A549 (cell line): ENCODE measurements around the gene UPB1. TPM values are rescaled to one million over a fixed set of nuclear protein-coding genes. Genes with fewer than 3 reads are reported as not detected.

Experiments
- ATAC-seq, 2 experiments: fragments of 200-7000 bp in 1 of 2; fragments of >200 bp in 1 of 2; cut with Nextera tagmentation in 1 of 2; cut with Tn5 transposase in 1 of 2; 3 replicates each; pipeline versions ENCODE4 v1.8.0 to v1.9.1; 2018 to 2020; ENCODE audit warnings: mild to moderate bottlenecking in 1 of 2, moderate library complexity in 1 of 2
- CTCF ChIA-PET: fragments of 300-600 bp; sonication (Branson Sonifier 250); formaldehyde crosslinking; extraction: SDS; loops from one replicate; lab custom pipeline; 2021; ENCODE audit warnings: antibody characterized with exemption, inconsistent platforms; lab: Yijun Ruan, JAX
- POLR2A ChIA-PET: fragments of 350-600 bp; formaldehyde crosslinking; extraction: SDS; loops from one replicate; lab custom pipeline; 2021; ENCODE audit warnings: antibody characterized with exemption, inconsistent platforms; lab: Yijun Ruan, JAX
- DNase-seq, 2 experiments: peaks; one replicate each; pipeline versions ENCODE4 v3.0.0 to v3.0.0-alpha.2; 2011 to 2016; ENCODE audit warnings: low read depth in 1 of 2, low spot score in 1 of 2
- FAIRE-seq: peaks from 2 replicates; lab custom pipeline; 2011; peaks lifted over from hg19 to GRCh38; lab: Jason Lieb, UNC
- H3K27ac ChIP-seq, 2 experiments: fragments of >200 bp; sonication (Bioruptor Twin); formaldehyde crosslinking; 3 replicates each; pipeline ENCODE4 v1.5.1; 2016 to 2017
- H3K4me1 ChIP-seq: fragments of >200 bp; sonication (Bioruptor Twin); formaldehyde crosslinking; 3 replicates; pipeline ENCODE4 v1.6.1; 2016
- H3K4me2 ChIP-seq: fragments of >200 bp; sonication (Bioruptor Twin); formaldehyde crosslinking; 3 replicates; pipeline ENCODE4 v1.6.1; 2016
- H3K4me3 ChIP-seq: fragments of >200 bp; sonication (Bioruptor Twin); formaldehyde crosslinking; 3 replicates; pipeline ENCODE4 v1.5.1; 2016
- H3K9me3 ChIP-seq: fragments of >200 bp; sonication (Bioruptor Twin); formaldehyde crosslinking; 3 replicates; pipeline ENCODE4 v1.6.1; 2016
- ATOH8 ChIP-seq: fragments of 250-450 bp; sonication (Bioruptor Pico); IDR thresholded peaks from 2 replicates; pipeline ENCODE4 v1.5.0; 2020; ENCODE audit warnings: low read depth, mild to moderate bottlenecking, moderate library complexity
- BCL3 ChIP-seq: fragments of >200 bp; sonication (Bioruptor Twin); formaldehyde crosslinking; IDR thresholded peaks from 3 replicates; pipeline ENCODE4 v1.6.1; 2016
- BHLHE40 ChIP-seq: IDR thresholded peaks from 2 replicates; pipeline ENCODE4 v1.6.1; 2012; ENCODE audit warnings: low read depth, low read length, inconsistent platforms
- CBX2 ChIP-seq: fragments of 200-600 bp; sonication (generic); IDR thresholded peaks from 2 replicates; pipeline ENCODE4 v1.6.1; 2016; ENCODE audit warnings: low read depth, mild to moderate bottlenecking, borderline replicate concordance
- CEBPB ChIP-seq, 2 experiments: fragments of >200 bp in 1 of 2; sonication (Bioruptor Twin) in 1 of 2; formaldehyde crosslinking in 1 of 2; IDR thresholded peaks; 2 replicates each; pipeline ENCODE4 v1.6.1; 2012 to 2016
- CHD2 ChIP-seq: fragments of 150-350 bp; IDR thresholded peaks from 2 replicates; pipeline ENCODE4 v1.6.1; 2014; ENCODE audit warnings: low read length; ENCODE audit not compliant: partially characterized antibody
- EHF ChIP-seq: fragments of 250-450 bp; sonication (Bioruptor Pico); IDR thresholded peaks from 2 replicates; pipeline ENCODE4 v1.5.0; 2020; ENCODE audit warnings: mild to moderate bottlenecking
- ELK1 ChIP-seq: fragments of 150-350 bp; IDR thresholded peaks from 2 replicates; pipeline ENCODE4 v1.6.1; 2014; ENCODE audit warnings: low read depth, mild to moderate bottlenecking, low read length
- EP300 ChIP-seq, 2 experiments: fragments of >200 bp; sonication (Bioruptor Twin); formaldehyde crosslinking; IDR thresholded peaks; 2 replicates in 1 of 2; 3 replicates in 1 of 2; pipeline ENCODE4 v1.6.1; 2016 to 2017
- ESRRA ChIP-seq: fragments of 150-350 bp; IDR thresholded peaks from 2 replicates; pipeline ENCODE4 v1.6.1; 2014; ENCODE audit warnings: mild to moderate bottlenecking, low read length, borderline replicate concordance
- FOSB ChIP-seq: fragments of 250-450 bp; sonication (Bioruptor Pico); IDR thresholded peaks from 2 replicates; pipeline ENCODE4 v1.5.0; 2020; ENCODE audit warnings: mild to moderate bottlenecking, moderate library complexity
- FOSL2 ChIP-seq, 2 experiments: fragments of 450-650 bp in 1 of 2; fragments of >200 bp in 1 of 2; sonication (Bioruptor Twin) in 1 of 2; formaldehyde crosslinking; IDR thresholded peaks; 2 replicates each; pipeline versions ENCODE4 v1.5.0 to v1.6.1; 2016 to 2020; ENCODE audit warnings: mild to moderate bottlenecking in 1 of 2, moderate library complexity in 1 of 2
- HDAC2 ChIP-seq: fragments of 200-600 bp; sonication (generic); IDR thresholded peaks from 2 replicates; pipeline ENCODE4 v1.6.1; 2016
- HOXB5 ChIP-seq: fragments of 250-450 bp; sonication (Bioruptor Pico); IDR thresholded peaks from 2 replicates; pipeline ENCODE4 v1.5.0; 2020; ENCODE audit warnings: mild to moderate bottlenecking, moderate library complexity
- JUN ChIP-seq, 2 experiments: fragments of >200 bp; sonication (Bioruptor Twin); formaldehyde crosslinking; IDR thresholded peaks; 2 replicates in 1 of 2; 3 replicates in 1 of 2; pipeline ENCODE4 v1.6.1; 2016 to 2017
- KDM1A ChIP-seq: fragments of 200-600 bp; sonication (generic); IDR thresholded peaks from 2 replicates; pipeline ENCODE4 v1.6.1; 2016; ENCODE audit warnings: low read depth, mild to moderate bottlenecking
- MAX ChIP-seq: IDR thresholded peaks from 2 replicates; pipeline ENCODE4 v1.6.1; 2012
- PBX3 ChIP-seq: IDR thresholded peaks from 2 replicates; pipeline ENCODE4 v1.6.1; 2012
- POLR2A ChIP-seq: IDR thresholded peaks from 2 replicates; pipeline ENCODE4 v1.6.1; 2012; ENCODE audit warnings: mild to moderate bottlenecking, low read length
- POLR2AphosphoS2 ChIP-seq: conservative IDR thresholded peaks from 2 replicates; pipeline ENCODE4 v1.6.1; 2012; ENCODE audit warnings: low read length, improper control_type of control experiment, inconsistent platforms
- RCOR1 ChIP-seq: fragments of 150-350 bp; IDR thresholded peaks from 2 replicates; pipeline ENCODE4 v1.6.1; 2014; ENCODE audit warnings: antibody characterized with exemption, low read length, low read depth
- REST ChIP-seq: fragments of 200-600 bp; sonication (generic); IDR thresholded peaks from 2 replicates; pipeline ENCODE4 v1.6.1; 2016; ENCODE audit warnings: antibody characterized with exemption, mild to moderate bottlenecking, moderate library complexity
- RFX5 ChIP-seq: fragments of 450-650 bp; IDR thresholded peaks from 2 replicates; pipeline ENCODE4 v1.7.1; 2014; ENCODE audit warnings: antibody characterized with exemption, mild to moderate bottlenecking, moderate library complexity
- RNF2 ChIP-seq: fragments of 200-600 bp; sonication (generic); IDR thresholded peaks from 2 replicates; pipeline ENCODE4 v1.6.1; 2016; ENCODE audit warnings: low read depth, mild to moderate bottlenecking, antibody characterized with exemption, moderate library complexity, borderline replicate concordance
- SREBF2 ChIP-seq: fragments of 450-650 bp; IDR thresholded peaks from 2 replicates; pipeline ENCODE4 v1.6.1; 2014; ENCODE audit warnings: mild to moderate bottlenecking, moderate library complexity
- ZFP36 ChIP-seq: fragments of 450-650 bp; IDR thresholded peaks from 2 replicates; pipeline ENCODE4 v1.6.1; 2014; ENCODE audit warnings: borderline replicate concordance; ENCODE audit not compliant: partially characterized antibody
- WGBS: methylation state at CpG from one replicate; pipeline ENCODE4 v1.1.6; 2017; ENCODE audit errors: missing lambda C conversion rate; 5-methylcytosine and 5-hydroxymethylcytosine counted together
- polyA plus RNA-seq, 4 experiments: library from polyadenylated mRNA; depleted of rRNA in 3 of 4; stranded (reverse); fragments of >200 nt; fragmentation: RNase III in 1 of 4; extraction: RNeasy Plus Mini Kit Qiagen cat#74134 plus additional on column Dnase treatment in 1 of 4; gene quantifications; 2 replicates in 3 of 4; 3 replicates in 1 of 4; pipeline ENCODE4 v1.2.3, GENCODE V29; 2011 to 2017

UPB1 gene
- polyA plus RNA-seq, 2 of the 4 experiments (the other 2 are of a cell fraction) = 0.04 TPM; not detected in 1

- POLR2A ChIA-PET = no interaction called here
- 92% methylated on average over 17 of the region's 17 CpGs for WGBS
- no peaks in the 10 kb centered on the region for H3K4me1 ChIP-seq
- H3K27ac ChIP-seq = no peak overlapping the region
- no peak overlapping the region for H3K4me3 ChIP-seq
- no peak for TF ChIP-seq RNF2
- TF ChIP-seq KDM1A = no peak
- no peak for TF ChIP-seq HDAC2
- TF ChIP-seq CBX2 = no peak
- TF ChIP-seq FOSB (CRISPR knock-in tag) = no peak
- TF ChIP-seq ZFP36 = no peak
- no peak for TF ChIP-seq BCL3
- no peak for TF ChIP-seq RCOR1
- TF ChIP-seq BHLHE40 = no peak
- no peak for TF ChIP-seq RFX5
- no peak for TF ChIP-seq POLR2AphosphoS2
- no peak for TF ChIP-seq CHD2
- no peak for TF ChIP-seq ESRRA
- no peak for TF ChIP-seq ELK1
- no peak for DNase-seq
- H3K9me3 ChIP-seq = no peaks in the 10 kb centered on the region
- FAIRE-seq = no peak
- CTCF ChIA-PET = no interaction called here
- ATAC-seq = no peak
- H3K4me2 ChIP-seq = no peak overlapping the region
These were observed 188 bp downstream of the UPB1 start for GRCh38 chr22:24495365-24495675.

- no peak overlapping the region for H3K27ac ChIP-seq
- FAIRE-seq (no peak), DNase-seq (no peak), ATAC-seq (no peak)
- H3K4me1 ChIP-seq = no peaks in the 10 kb centered on the region
- POLR2A ChIA-PET = no interaction called here
- no peak overlapping the region for H3K4me2 ChIP-seq
- TF ChIP-seq EP300 (IDR thresholded peaks at IDR 0.05) (no peak), JUN (IDR thresholded peaks at IDR 0.05) (no peak), ESRRA (no peak), FOSB (CRISPR knock-in tag) (no peak), MAX (no peak), FOSL2 (IDR thresholded peaks at IDR 0.05) (no peak), FOSL2 (CRISPR knock-in tag; IDR thresholded peaks at IDR 0.05) (no peak), ATOH8 (CRISPR knock-in tag) (no peak), ELK1 (no peak), CEBPB (IDR thresholded peaks at IDR 0.05) (no peak)
- no peaks in the 10 kb centered on the region for H3K9me3 ChIP-seq
- CTCF ChIA-PET = interaction anchor here (1.2 to 1.4 kb wide), 3 partner anchors 9 to 73 kb away, joined by 3 to 4 read pairs (median 4); no protein-coding TSS in a partner anchor
- 70% methylated on average over 5 of the region's 5 CpGs for WGBS
- no peak overlapping the region for H3K4me3 ChIP-seq
These were observed 1.1 kb downstream of the UPB1 start for GRCh38 chr22:24496234-24496633.

GRCh38 chr22:24496661-24497060, 1.5 kb downstream of the UPB1 start:
- Histone ChIP-seq H3K4me1 (no peaks in the 10 kb centered on the region), H3K9me3 (no peaks in the 10 kb centered on the region), H3K4me2 (no peak overlapping the region), H3K27ac (no peak overlapping the region), H3K4me3 (no peak overlapping the region)
- no peak for TF ChIP-seq REST
- no peak for TF ChIP-seq KDM1A
- TF ChIP-seq POLR2A = no peak
- TF ChIP-seq HOXB5 (CRISPR knock-in tag) = no peak
- TF ChIP-seq SREBF2 = no peak
- no peak for TF ChIP-seq PBX3
- no peak for TF ChIP-seq EHF
- ATAC-seq = no peak
- no peak for DNase-seq
- ChIA-PET POLR2A (no interaction called here), CTCF (interaction anchor here (1.2 to 1.4 kb wide), 3 partner anchors 10 to 73 kb away, joined by 3 to 4 read pairs (median 4); no protein-coding TSS in a partner anchor)
- WGBS = 47% methylated on average over 2 of the region's 2 CpGs
- FAIRE-seq = no peak
